HL-60 (cell line): ENCODE results near the gene HEATR3.

Source experiments
- CTCF ChIP-seq: IDR thresholded peaks from one replicate; pipeline ENCODE4 v1.5.1; 2011; ENCODE audit warnings: low read length, control low read depth, inconsistent platforms; ENCODE audit not compliant: insufficient read depth
- POLR2AphosphoS5 ChIP-seq: IDR thresholded peaks from 2 replicates; pipeline ENCODE4 v1.6.1; 2012; ENCODE audit warnings: low read depth

- TF ChIP-seq CTCF (no peak), POLR2AphosphoS5 (no peak)
These were observed 27.5 kb upstream of the HEATR3 start for GRCh38 chr16:50038286-50038685.
